Measurements from ENCODE around the gene PXN.
"Not testable (repeated sequence)": the region's sequence is repeated elsewhere in the genome, so short reads cannot be mapped to it uniquely, and the experiment has no call there.

PXN gene

DNA sequence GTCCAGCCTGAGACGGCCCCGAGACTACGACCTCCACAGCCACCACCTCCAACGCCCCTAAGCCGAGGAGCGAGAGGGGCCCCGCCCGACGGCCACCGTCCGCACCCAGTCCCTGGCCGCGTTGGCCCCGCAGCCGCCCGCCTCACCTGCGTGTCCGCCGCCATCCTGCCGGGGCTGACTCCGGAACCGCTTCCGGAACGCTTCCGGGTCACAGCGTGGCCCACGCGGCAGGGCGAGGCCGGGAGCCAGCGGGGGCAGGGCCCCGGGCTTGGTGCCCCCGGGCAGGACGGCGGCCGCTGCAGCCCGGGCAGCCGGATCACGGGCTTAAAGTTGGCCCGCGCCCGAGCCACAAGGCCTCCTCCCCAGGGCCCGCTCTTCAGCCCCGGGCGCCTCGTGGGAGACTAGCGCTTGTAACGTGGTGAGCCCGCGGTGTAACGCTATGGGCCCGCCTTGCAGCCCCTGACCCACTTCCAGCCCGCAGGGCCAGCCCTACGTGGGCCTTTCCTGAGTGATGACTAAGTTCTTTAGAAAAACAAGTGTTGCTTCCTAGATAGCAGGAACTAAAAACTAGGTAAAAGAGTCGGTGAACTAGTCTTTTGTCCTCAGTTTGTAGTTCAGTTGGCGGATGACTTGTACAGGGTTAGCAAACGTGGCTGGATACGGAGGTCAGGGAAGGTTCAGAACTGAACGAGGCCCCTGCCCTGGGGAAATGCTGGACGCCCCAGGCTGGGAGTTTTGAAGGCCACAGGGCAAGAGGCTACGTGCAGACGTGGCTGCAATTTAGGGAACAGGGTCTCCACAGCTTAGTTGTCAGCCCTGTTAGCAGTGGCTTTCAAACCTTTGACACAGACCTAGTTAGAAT, 70.8 kb downstream of the PXN start, which contains the start of gene GCN1:
Gene GCN1, minus strand, starts transcription at position 182 of the 862 bp plus-strand sequence. Its CDS starts 18 bp downstream, at position 164.
- ATAC-seq (replicated peaks): peak; percentile 88

DNA sequence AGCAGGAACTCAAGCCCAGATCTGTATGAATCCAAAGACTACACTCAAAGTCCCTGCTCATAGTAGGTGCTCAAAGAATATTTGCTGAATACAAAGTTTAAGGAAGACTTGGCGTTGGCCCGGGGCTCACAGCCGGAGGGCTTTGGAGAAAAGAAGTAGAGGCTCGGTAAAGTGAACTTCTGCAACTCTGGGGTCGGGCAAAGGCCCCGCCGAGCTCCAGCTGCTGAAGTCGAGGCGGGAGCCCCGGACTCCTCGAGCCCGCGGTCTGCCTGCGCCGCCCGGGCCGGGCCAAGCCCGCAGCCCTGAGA, 71.3 kb downstream of the PXN start:
- no peak for DNase-seq
- peak overlapping the region; percentile 84 to 91 for H3K27ac Mint-ChIP-seq
- no peak for ATAC-seq (replicated peaks)
- peaks cover 68% of the 10 kb centered on the region for H3K36me3 Mint-ChIP-seq (ENCODE audit: insufficient read depth)
- H3K4me1 Mint-ChIP-seq (ENCODE audit: low read depth in 2 of 2): peaks cover 23 to 26% of the 10 kb centered on the region in 2 donors
- no peaks in the 10 kb centered on the region for H3K27me3 Mint-ChIP-seq
- H3K9me3 Mint-ChIP-seq: no peaks in the 10 kb centered on the region
- peak overlapping the region; percentile 85 to 87 for H3K4me3 Mint-ChIP-seq

More for the DNA sequence above, 70.8 kb downstream of the PXN start, which contains the start of gene GCN1:
- H3K4me1 Mint-ChIP-seq (ENCODE audit: low read depth in 2 of 2): peaks cover 25 to 31% of the 10 kb centered on the region in 2 donors
- H3K4me3 Mint-ChIP-seq: peak within 1 kb of the TSS; percentile 85 to 87
- peak within 1 kb of the TSS; percentile 95 to 96 for H3K27ac Mint-ChIP-seq
- H3K36me3 Mint-ChIP-seq (ENCODE audit: insufficient read depth): peaks cover 68% of the 10 kb centered on the region
- peak; percentile 86 to 90 (median 88) for DNase-seq
- H3K9me3 Mint-ChIP-seq: no peaks in the 10 kb centered on the region
- no peaks in the 10 kb centered on the region for H3K27me3 Mint-ChIP-seq

DNA sequence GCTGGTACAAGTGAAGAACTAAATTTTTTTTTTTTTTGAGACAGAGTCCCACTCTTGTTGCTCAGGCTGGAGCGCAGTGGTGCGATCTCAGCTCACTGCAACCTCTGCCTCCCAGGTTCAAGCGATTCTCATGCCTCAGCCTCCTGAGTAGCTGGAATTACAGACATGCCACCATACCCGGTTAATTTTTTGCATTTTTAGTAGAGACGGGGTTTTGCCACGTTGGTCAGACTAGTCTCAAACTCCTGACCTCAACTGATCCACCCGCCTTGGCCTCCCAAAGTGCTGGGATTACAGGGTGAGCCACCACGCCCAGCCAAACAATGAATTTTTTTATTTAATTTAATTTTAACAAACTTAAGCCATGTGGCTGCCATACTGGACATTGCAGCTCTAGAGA, 72.2 kb downstream of the PXN start:
- H3K4me3 Mint-ChIP-seq: peak overlapping the region; percentile 85 to 87
- ATAC-seq (replicated peaks); H3K9me3 Mint-ChIP-seq; DNase-seq; H3K27me3 Mint-ChIP-seq: not testable (repeated sequence)
- peaks cover 17 to 19% of the 10 kb centered on the region in 2 donors for H3K4me1 Mint-ChIP-seq (ENCODE audit: low read depth in 2 of 2)
- H3K27ac Mint-ChIP-seq: peak overlapping the region in 1 of 2 donors; percentile 91
- H3K36me3 Mint-ChIP-seq (ENCODE audit: insufficient read depth): peaks cover 68% of the 10 kb centered on the region

DNA sequence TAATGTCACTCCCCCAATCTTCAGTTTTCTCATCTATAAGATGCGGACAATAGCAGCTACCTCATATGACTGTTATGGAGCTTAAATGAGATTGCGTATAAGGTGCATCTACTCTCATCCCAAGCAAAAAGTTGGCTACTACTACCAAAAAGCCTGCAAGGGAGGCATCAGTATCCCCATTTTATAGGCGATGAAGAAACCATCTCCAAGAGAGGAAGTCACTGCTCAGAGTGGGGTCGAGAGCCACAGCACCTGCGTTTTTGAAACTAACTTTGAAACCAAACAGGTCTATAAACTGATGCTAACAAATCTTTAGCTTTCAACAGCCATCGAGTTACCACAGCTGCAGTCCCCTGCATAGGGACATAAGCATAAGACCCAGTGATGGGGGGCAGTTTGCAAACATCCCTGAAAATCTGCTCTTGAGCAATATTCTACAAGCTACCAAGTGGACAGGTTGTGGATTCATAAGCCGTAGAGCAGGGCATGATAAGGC, 74.5 kb downstream of the PXN start:
- H3K36me3 Mint-ChIP-seq (ENCODE audit: insufficient read depth): peaks cover 68% of the 10 kb centered on the region
- H3K4me3 Mint-ChIP-seq: no peak overlapping the region
- no peak for ATAC-seq (replicated peaks)
- H3K27me3 Mint-ChIP-seq: no peaks in the 10 kb centered on the region
- DNase-seq: no peak
- no peaks in the 10 kb centered on the region for H3K9me3 Mint-ChIP-seq
- no peak overlapping the region for H3K27ac Mint-ChIP-seq
- H3K4me1 Mint-ChIP-seq (ENCODE audit: low read depth in 2 of 2): peaks cover 15 to 19% of the 10 kb centered on the region in 2 donors

DNA sequence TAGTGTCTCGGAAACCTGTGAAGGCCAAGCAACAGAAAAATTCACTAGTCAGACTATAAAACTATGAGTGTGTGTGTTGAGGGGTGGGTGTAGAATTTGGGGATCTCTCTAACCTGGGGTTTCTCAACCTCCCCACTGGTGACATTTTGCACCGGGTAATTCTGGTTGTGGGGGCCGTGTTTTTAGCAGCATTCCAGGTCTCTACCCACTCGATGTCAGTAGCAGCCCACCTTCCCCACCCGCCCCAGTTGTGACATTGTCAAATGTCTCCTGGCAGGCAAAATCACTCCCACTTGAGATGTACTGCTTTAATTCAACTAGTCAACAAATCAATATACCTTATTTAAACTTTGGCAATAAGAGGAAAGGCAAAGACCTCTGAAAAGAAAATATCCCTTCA, 75.1 kb downstream of the PXN start:
- ATAC-seq (replicated peaks) (no peak), DNase-seq (no peak)
- H3K36me3 Mint-ChIP-seq (ENCODE audit: insufficient read depth): peaks cover 68% of the 10 kb centered on the region
- no peak overlapping the region for H3K27ac Mint-ChIP-seq
- H3K9me3 Mint-ChIP-seq: no peaks in the 10 kb centered on the region
- no peaks in the 10 kb centered on the region for H3K27me3 Mint-ChIP-seq
- peaks cover 15 to 19% of the 10 kb centered on the region in 2 donors for H3K4me1 Mint-ChIP-seq (ENCODE audit: low read depth in 2 of 2)
- H3K4me3 Mint-ChIP-seq: no peak overlapping the region

DNA sequence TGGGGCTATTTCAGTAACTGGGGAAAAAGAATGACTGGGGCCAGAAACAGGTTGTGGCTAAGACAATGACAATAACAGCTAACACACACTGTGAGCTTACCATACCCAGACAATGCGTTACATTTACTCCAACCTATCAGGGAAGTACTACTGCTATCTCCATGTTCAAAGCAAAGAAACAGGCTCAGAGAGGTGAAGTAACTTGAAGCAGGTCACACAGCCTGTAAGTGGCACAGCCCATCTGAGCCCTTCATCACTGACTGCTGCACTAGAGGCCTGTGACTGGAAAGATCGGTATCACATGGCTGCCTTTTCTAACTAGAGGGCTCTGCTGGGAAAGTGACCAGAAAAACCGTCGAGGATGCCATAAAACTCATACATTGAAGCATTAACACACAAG, 78.9 kb downstream of the PXN start:
- Mint-ChIP-seq H3K4me3 (no peak overlapping the region), H3K36me3 (ENCODE audit: insufficient read depth) (peaks cover 86% of the 10 kb centered on the region), H3K27ac (no peak overlapping the region), H3K9me3 (no peaks in the 10 kb centered on the region), H3K4me1 (ENCODE audit: low read depth in 2 of 2) (peaks cover 7 to 9% of the 10 kb centered on the region in 2 donors), H3K27me3 (no peaks in the 10 kb centered on the region)
- ATAC-seq (replicated peaks) (no peak), DNase-seq (no peak)

DNA sequence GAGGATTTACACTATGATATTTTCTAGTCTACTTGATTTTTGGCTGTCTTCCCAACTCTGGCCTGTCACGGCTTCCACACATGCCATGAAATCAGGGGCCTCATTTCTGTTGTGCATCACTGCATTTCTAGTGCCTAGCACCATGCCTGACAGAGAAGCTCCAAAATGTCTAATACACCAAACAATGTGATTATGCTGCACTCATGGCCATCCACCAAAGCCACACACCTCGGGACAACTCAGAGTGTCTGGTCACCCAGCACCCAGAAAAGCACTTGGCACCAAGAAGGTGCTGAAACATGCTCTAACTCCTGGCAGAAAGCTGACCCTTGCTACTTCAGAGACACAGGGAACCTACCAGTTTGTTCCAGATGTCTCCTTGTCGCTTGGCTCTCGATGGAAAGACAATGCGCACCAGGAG, 82.3 kb downstream of the PXN start:
- Mint-ChIP-seq H3K4me1 (ENCODE audit: low read depth in 2 of 2) (peaks cover 7 to 9% of the 10 kb centered on the region in 2 donors), H3K9me3 (no peaks in the 10 kb centered on the region), H3K27me3 (no peaks in the 10 kb centered on the region), H3K27ac (no peak overlapping the region), H3K4me3 (no peak overlapping the region), H3K36me3 (ENCODE audit: insufficient read depth) (peaks cover 95% of the 10 kb centered on the region)
- DNase-seq (no peak), ATAC-seq (replicated peaks) (no peak)

DNA sequence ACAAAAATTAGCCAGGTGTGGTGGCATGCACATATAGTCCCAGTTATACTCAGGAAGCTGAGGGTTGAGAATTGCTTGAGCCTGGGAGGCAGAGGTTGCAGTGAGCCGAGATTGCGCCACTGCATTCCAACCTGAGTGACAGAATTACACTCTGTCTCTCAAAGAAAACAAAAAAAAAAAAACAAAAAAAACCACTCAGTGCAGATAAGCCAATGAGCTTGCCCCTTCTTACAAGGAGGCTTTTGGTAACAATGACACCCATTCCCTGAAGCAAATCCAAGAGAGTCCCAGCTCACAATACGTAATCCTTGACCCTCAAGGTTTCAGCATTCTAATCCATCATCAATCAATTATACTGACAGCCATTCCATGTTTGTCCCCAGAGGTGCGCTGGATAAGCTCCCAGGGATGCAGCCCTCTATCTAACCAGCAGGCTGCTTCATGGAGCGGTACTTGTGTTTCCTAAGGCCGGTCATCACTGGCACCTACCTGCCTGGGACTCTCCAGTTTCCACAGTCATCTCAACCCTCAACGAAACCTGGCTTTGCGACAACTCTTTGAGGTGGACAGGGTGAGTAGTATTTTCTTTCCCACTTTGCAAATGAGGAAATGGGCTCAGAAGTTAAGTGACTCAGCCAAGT, 83.4 kb downstream of the PXN start:
- H3K27me3 Mint-ChIP-seq: no peaks in the 10 kb centered on the region
- no peak overlapping the region for H3K4me3 Mint-ChIP-seq
- H3K9me3 Mint-ChIP-seq: no peaks in the 10 kb centered on the region
- ATAC-seq (replicated peaks) (no peak), DNase-seq (no peak)
- peak overlapping the region in 1 of 2 donors; percentile 15 for H3K27ac Mint-ChIP-seq
- H3K36me3 Mint-ChIP-seq (ENCODE audit: insufficient read depth): peaks cover 95% of the 10 kb centered on the region
- peaks cover 7 to 9% of the 10 kb centered on the region in 2 donors for H3K4me1 Mint-ChIP-seq (ENCODE audit: low read depth in 2 of 2)

DNA sequence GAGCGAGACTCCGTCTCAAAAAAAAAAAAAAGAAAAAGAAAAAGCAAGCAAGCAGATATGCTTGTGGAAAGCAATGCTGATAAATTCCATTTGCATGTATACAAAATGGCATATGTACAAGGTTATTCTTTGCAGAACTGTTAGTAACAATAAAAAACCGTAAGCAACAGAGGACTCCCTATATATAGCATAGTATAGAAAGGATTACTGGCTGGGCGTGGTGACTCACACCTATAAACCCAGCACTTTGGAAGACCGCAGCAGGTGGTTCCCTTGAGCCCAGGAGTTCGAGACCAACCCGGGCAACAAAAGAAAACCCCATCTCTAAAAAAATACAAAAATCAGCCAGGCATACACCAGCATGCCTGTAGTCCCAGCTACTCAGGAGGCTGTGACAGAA, 84.6 kb downstream of the PXN start:
- H3K9me3 Mint-ChIP-seq: no peaks in the 10 kb centered on the region
- peaks cover 5 to 9% of the 10 kb centered on the region in 2 donors for H3K4me1 Mint-ChIP-seq (ENCODE audit: low read depth in 2 of 2)
- H3K4me3 Mint-ChIP-seq: no peak overlapping the region
- H3K27me3 Mint-ChIP-seq: no peaks in the 10 kb centered on the region
- peaks cover 95% of the 10 kb centered on the region for H3K36me3 Mint-ChIP-seq (ENCODE audit: insufficient read depth)
- DNase-seq: no peak
- ATAC-seq (replicated peaks): no peak
- H3K27ac Mint-ChIP-seq: no peak overlapping the region

DNA sequence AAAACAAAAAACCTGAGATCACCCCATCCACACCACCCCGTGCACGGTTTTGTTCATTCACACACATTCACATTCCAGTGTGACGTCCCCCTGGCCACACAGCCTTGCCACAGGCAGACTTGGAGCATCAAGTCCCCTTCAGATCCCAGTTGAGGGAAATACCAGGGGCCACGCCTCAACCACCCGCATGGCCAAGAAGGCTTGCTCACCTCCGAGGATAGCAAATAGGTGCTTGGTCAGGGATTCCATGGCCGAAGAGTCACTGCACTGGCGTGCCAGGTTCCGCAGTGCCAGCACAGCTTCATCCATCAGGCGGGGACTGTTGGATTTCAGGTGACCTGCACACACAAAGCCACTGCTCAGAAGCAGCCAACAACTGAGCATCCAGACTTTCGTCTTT, 90.0 kb downstream of the PXN start:
- ATAC-seq (replicated peaks): no peak

DNA sequence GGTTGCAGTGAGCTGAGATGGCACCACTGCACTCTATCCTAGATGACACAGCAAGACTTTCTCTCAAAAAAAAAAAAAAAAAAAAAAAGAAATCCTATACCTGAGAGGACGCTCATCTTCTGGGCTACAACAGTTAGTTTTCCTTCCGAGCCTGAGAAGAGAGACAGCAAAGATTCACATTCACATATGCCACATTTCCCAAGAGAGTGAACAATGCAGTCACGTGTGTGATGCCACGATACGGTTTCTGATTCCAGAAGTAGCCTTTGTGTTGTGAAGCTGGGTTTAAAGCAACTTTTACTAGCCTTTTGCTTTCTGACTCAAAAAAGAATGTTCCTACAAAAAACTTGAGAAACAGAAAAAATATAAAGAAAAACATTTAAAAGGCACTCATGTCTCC, 90.5 kb downstream of the PXN start:
- Mint-ChIP-seq H3K9me3 (no peaks in the 10 kb centered on the region), H3K36me3 (ENCODE audit: insufficient read depth) (peaks cover 98% of the 10 kb centered on the region), H3K27ac (no peak overlapping the region), H3K4me1 (ENCODE audit: low read depth in 2 of 2) (peaks cover 0 to 2% of the 10 kb centered on the region in 2 donors), H3K4me3 (no peak overlapping the region), H3K27me3 (no peaks in the 10 kb centered on the region)
- DNase-seq: no peak
- no peak for ATAC-seq (replicated peaks)

More for the DNA sequence above, 90.0 kb downstream of the PXN start:
- Mint-ChIP-seq H3K36me3 (ENCODE audit: insufficient read depth) (peaks cover 98% of the 10 kb centered on the region), H3K9me3 (no peaks in the 10 kb centered on the region), H3K4me1 (ENCODE audit: low read depth in 2 of 2) (peaks cover 0 to 2% of the 10 kb centered on the region in 2 donors), H3K4me3 (no peak overlapping the region), H3K27ac (no peak overlapping the region), H3K27me3 (no peaks in the 10 kb centered on the region)
- DNase-seq: no peak

DNA sequence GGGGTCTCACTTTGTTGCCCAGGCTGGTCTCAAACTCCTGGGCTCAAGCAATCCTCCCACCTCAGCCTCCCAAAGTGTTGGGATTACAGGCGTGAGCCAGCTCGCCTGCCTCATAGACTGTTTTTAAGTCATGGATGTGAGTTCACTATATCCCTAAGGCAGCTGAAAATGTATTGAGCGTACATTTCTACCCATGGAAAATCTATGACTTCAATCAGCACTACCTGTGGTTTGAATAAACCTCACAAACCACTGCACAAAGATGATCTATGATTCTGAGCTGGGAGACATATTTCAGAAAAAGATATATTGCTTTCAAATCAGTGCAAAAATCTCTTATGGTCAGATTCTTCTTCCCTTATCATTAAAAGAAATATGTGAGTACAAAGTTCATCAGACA, 93.5 kb downstream of the PXN start:
- Mint-ChIP-seq H3K4me3 (no peak overlapping the region), H3K36me3 (ENCODE audit: insufficient read depth) (peaks cover 95% of the 10 kb centered on the region), H3K27me3 (no peaks in the 10 kb centered on the region), H3K4me1 (ENCODE audit: low read depth in 2 of 2) (peaks cover 0 to 2% of the 10 kb centered on the region in 2 donors), H3K9me3 (no peaks in the 10 kb centered on the region), H3K27ac (no peak overlapping the region)
- ATAC-seq (replicated peaks) (no peak), DNase-seq (no peak)

DNA sequence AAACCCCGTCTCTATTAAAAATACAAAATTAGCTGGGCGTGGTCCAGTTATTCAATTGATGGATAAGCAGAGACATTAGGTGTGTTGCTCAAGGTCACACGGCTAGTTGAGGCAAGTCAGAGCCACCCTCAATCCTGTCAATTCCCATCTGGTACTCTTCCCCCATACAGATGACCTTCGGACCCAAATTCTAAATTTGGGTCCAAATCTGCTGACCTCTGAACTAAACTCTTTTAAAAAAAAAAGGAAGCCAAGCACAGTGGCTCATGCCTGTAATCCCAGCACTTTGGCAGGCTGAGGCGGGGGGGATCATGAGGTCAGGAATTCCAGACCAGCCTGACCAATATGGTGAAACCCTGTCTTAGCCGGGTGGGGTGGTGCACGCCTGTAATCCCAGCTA, 94.9 kb downstream of the PXN start:
- DNase-seq: no peak
- H3K4me1 Mint-ChIP-seq (ENCODE audit: low read depth in 2 of 2): peaks cover 0 to 2% of the 10 kb centered on the region in 2 donors
- no peak overlapping the region for H3K27ac Mint-ChIP-seq
- no peak overlapping the region for H3K4me3 Mint-ChIP-seq
- H3K27me3 Mint-ChIP-seq: no peaks in the 10 kb centered on the region
- H3K36me3 Mint-ChIP-seq (ENCODE audit: insufficient read depth): peaks cover 92% of the 10 kb centered on the region
- no peaks in the 10 kb centered on the region for H3K9me3 Mint-ChIP-seq
- ATAC-seq (replicated peaks): no peak

DNA sequence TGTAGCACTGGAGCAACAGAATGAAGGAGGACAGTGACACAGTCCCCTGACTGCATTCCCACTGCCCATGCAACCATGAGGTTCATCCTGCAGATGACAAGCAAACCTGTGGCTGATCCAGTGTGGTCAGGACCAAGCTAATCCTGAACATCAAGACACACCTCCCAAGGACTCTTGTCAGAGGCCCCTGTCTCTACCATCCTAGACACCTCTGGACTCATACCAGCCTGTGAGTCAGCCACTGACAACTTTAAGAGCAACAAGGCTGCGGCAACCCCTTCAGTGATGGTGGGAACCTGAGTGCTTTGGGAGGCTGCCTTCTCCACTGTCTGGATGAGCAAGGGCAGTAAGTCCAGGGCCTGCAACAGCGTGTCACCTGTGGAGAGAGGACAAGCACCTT, 95.6 kb downstream of the PXN start:
- Mint-ChIP-seq H3K4me3 (no peak overlapping the region), H3K36me3 (ENCODE audit: insufficient read depth) (peaks cover 90% of the 10 kb centered on the region)

More for the DNA sequence above, 95.6 kb downstream of the PXN start:
- ATAC-seq (replicated peaks) (no peak), DNase-seq (no peak)
- Mint-ChIP-seq H3K27ac (no peak overlapping the region), H3K27me3 (no peaks in the 10 kb centered on the region), H3K4me1 (ENCODE audit: low read depth in 2 of 2) (peaks cover 0 to 2% of the 10 kb centered on the region in 2 donors), H3K9me3 (no peaks in the 10 kb centered on the region)
